ENCODE measurements around the gene MFSD2B.

Gene MFSD2B

DNA sequence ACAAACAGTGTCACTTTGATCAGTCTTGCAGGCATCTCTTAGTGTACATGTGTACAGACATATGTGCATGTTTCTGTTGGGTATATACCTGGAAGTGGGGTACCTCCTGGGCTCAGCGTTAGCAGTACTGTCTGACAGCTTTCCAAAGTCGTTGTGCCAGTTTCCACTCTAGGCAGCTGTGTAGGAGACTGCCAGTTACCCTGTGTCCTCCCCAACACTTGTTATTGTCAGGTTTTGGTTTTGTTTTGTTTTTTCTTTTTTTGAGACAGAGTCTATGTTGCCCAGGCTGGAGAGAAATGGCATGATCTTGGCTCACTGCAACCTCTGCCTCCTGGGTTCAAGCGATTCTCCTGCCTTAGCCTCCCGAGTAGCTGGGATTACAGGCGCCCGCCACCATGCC, 45.9 kb downstream of the MFSD2B start:
- TF ChIP-seq, protein P1, sequence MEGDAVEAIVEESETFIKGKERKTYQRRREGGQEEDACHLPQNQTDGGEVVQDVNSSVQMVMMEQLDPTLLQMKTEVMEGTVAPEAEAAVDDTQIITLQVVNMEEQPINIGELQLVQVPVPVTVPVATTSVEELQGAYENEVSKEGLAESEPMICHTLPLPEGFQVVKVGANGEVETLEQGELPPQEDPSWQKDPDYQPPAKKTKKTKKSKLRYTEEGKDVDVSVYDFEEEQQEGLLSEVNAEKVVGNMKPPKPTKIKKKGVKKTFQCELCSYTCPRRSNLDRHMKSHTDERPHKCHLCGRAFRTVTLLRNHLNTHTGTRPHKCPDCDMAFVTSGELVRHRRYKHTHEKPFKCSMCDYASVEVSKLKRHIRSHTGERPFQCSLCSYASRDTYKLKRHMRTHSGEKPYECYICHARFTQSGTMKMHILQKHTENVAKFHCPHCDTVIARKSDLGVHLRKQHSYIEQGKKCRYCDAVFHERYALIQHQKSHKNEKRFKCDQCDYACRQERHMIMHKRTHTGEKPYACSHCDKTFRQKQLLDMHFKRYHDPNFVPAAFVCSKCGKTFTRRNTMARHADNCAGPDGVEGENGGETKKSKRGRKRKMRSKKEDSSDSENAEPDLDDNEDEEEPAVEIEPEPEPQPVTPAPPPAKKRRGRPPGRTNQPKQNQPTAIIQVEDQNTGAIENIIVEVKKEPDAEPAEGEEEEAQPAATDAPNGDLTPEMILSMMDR (IDR thresholded peaks at IDR 0.05; ENCODE audit: low read depth, low read length): no peak
- H3K4me3 ChIP-seq (ENCODE audit: low read depth, low read length): no peak overlapping the region

DNA sequence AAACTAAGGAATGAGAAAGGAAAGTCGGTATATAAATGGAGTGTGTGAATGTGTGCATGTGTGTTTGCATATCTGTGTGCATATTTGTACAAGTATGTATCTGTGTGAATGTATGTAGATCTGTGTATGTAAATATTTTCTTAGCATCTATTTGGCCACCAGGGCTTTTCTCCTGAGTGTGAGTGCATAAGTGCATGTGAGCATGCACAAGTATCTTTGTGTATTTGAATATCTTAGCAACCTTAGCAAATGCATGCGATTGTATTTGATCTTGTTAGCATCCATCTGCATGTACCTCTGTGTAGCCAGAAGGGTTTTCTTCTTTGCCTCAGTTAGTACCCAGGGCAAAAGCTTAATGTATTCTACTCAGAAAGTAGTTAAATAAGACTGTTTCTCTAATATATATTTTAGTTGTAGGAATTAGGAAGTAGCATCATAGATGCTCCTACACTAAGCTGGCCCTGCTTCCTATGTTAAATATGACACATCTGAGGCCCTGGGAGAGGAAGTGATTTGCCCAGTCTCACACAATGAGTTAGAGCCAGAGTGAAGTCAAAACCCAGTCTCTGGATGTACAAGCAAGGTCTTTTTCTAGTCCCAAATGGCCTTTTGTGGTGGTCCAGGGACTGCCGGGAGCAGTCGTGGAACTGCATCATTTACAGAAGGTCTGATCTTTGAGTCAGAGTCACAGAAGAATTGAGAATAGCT, 48.8 kb downstream of the MFSD2B start:
- TF ChIP-seq, protein P1 (IDR thresholded peaks at IDR 0.05; ENCODE audit: low read depth, low read length): no peak
- no peak overlapping the region for H3K4me3 ChIP-seq (ENCODE audit: low read depth, low read length)

DNA sequence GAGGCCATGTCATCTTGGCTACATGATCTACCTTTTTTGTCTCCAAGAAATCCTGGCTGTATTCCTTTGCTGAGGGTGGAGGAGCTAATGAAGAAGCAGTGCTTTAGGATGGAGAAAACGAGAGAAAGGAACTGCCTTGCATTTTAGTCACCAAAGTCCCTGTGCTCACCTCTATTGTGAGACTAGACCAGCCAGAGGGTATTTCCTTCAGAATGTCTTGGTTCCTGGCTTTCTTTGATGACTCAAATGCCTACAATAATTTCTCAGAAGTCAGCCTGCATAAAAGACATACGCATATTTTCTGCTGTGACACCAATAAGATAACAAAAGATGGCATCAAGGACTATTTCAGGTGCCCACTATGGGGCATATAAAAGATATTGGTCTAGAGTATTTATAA, 55.5 kb downstream of the MFSD2B start:
- no peak overlapping the region for H3K4me3 ChIP-seq (ENCODE audit: low read depth, low read length)
- TF ChIP-seq, protein P1 (IDR thresholded peaks at IDR 0.05; ENCODE audit: low read depth, low read length): no peak

DNA sequence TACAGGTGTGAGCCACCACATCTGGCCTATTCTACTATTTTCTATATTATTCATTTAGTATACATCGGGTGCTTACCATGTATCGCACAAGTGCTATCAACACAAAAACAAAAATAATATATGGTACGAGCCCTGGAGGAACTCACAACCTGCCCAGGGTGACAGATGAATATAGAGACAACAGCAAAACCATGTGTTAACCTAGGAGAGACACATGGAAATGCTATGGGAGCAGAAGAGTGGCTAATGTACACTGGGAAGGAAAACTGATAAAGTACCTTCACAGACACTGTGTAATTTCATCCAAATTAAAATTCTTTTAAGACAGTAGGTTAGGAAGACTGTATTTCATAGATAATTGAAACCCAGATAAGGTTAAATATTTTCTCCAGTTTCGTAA, 62.4 kb downstream of the MFSD2B start:
- TF ChIP-seq, protein P1 (IDR thresholded peaks at IDR 0.05; ENCODE audit: low read depth, low read length): no peak
- H3K4me3 ChIP-seq (ENCODE audit: low read depth, low read length): no peak overlapping the region

DNA sequence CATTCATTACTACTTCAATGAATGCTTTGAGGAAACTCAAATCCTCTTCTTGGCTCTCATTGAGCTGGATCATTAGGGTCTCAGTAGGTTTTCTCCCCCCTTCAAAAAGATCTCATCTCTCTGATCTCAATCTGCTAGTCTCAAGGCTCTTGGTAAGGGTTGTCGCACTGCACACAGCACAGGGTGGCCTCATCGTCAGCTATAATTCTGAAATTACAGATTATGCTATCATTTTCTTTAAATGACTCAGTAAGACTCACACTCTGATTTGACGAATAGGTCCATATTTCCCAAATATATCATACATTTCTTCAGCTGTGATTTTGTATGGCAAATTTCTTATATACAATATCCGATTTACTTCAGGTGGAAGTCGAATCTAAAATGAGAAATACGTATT, 63.9 kb downstream of the MFSD2B start:
- TF ChIP-seq, protein P1 (IDR thresholded peaks at IDR 0.05; ENCODE audit: low read depth, low read length): no peak
- H3K4me3 ChIP-seq (ENCODE audit: low read depth, low read length): no peak overlapping the region

DNA sequence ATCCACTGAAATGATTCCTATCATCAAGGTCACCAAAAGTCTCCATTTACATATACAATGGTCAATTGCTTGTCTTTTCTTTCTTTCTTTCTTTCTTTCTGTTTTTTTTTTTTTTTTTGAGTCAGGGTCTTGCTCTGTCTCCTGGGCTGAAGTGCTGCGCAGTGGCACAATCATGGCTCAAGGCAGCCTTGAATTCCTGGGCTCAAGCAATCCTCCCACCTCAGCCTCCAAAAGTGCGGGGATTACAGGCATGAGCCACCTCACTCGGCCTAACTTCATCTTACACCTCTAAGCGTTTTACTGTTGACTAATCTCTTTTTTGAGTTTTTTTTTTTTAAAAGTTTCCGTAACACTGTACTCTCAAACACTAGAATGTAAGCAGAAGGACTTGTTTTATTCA, 65.4 kb downstream of the MFSD2B start:
- H3K4me3 ChIP-seq (ENCODE audit: low read depth, low read length): peak overlapping the region; percentile 94
- TF ChIP-seq, protein P1 (IDR thresholded peaks at IDR 0.05; ENCODE audit: low read depth, low read length): no peak

All from WI38 (cell line).